NCI-H187 (cell line): ENCODE data around the gene DNAH10.
"Not testable (repeated sequence)": the region's sequence is repeated elsewhere in the genome, so short reads cannot be mapped to it uniquely, and the experiment has no call there.

Source experiments
- DNase-seq, 2 experiments: peaks; one replicate each; lab custom pipeline; 2025; lab: John Stamatoyannopoulos, UW

DNAH10 gene

DNA sequence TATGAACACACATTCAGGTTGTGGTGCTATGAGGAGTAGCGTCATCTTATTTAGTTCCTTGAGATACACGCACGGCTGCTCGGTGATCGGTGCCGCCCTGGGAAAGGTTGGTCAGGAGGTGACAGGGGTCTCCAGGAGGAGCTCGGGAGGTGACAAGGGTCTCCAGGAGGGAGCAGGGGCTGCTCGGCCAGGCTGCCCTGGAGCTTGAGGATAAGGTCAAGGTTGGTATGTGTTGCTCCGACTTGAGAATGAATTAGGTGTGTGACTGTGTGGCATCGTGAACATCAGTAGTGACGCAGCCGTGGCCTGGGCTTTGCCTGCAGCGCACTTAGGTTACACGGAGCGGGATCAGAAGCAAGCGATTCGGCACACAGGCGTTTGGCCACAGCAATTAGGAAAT is 174.4 kb downstream of the DNAH10 start:
- no peak for DNase-seq

DNA sequence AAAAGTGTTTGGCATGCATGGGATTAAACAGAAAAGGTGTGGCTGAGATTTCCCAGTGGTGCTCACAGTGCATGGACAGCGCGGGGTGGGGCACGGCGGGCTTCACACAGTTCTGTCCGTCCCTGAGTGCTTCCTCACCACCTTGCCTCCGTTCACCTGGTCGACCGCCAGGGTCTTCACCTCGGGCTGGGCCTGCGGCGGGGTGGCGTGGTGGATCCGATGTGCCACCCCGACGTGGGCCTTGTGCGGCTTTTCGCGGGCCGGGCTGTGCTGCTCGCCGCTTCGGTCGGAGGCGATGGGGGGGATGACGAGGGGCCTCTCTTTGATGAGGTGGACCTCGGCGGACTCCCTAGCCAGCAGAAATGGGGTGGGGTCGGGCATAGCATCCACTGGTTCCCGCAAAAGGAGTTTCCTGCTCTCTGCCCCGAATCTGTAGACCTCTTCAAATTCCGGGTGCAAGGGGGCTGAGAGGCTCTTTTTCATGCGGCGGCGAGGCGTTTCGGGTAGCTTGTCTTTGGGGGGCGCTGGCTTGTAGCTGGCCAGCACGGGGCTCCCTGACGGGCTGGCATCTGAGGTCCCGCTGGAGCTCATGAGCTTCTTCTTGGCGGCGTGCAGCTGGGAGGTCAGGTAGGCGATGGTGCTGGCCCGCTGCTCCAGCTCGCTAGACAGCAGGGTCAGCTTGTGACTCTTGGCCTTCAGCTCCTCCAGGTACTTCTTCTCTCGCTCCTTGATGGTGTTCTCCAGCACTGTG is 175.0 kb downstream of the DNAH10 start:
- DNase-seq: no peak

DNA sequence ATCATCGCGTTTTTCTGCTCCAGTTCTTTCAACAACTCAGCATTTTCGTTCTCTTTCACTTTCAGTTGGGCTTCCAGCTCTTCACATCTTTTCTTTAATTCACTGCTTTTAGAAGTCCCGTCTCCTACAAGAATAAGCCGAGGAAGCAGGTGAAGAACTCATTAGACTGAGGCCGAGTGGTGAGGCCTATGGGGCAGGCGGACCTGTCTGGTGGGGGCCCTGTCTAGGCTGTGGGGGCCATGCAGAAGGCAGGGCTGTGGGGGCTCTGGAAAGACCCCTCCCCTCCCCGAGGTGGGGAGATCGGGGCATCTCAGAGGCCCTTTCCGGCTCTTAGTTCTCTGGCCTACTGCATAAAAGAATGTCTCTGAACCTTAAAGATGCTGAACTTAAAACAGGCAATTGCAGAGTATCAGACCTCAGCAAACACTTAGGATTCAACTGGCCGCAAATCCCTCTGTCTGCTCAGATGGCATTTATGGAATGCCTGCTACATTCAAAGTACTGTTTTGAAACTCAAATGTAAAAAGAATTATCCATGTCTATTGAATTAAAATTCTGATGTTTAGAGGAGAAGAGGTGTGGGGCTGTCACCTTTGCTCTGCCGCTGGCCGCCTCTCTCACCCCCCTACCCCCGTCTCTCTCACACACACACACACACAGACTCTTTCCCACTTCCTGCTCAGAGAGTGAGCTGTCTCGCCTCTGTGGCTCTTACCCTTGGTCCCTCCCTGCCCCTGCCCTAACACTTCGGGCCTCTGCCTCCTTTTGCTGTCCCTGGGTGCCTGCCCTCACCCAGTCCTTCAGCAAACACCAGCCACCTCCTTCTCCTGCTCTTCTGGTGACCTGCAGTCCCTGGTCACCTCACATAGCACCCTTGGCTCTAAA is 175.8 kb downstream of the DNAH10 start:
- no peak for DNase-seq

DNA sequence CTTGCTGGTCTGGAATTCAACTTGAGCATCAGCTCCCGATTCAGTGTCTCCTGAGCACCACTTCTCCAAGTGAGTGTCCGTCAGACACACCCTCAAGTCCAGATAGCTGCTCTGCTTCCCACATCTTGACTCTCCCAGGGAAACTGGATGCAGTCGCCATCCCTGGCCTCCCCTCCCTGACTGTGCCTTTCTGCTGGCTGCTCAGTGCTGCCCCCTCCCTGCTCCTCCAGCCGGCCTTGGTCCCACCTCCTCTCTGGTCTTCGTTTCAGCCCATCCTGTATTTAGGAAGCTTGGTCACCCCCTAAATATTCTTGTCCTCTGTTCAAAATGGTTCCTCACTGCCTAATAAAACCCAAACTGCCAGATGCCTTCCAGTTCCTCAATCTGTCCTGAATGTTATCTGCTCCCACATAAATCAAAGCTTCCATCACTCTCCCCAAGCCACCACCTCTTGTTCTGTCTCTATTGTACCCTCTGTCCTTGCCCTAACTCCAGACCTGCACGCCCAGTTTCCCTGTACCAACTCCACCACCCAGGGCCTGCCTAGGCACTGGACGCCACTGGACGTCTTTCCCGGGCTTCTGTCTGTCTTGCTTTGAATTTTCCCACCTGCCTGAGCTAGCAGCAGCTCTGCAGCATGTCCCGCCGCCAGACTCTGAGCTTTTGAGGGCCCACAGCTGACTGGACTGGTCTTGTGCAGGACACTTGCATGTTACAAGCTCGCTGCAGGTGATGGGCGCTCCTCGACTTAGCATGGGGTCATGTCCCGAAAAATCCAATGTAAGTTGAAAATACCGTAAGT is 176.8 kb downstream of the DNAH10 start:
- DNase-seq: no peak

DNA sequence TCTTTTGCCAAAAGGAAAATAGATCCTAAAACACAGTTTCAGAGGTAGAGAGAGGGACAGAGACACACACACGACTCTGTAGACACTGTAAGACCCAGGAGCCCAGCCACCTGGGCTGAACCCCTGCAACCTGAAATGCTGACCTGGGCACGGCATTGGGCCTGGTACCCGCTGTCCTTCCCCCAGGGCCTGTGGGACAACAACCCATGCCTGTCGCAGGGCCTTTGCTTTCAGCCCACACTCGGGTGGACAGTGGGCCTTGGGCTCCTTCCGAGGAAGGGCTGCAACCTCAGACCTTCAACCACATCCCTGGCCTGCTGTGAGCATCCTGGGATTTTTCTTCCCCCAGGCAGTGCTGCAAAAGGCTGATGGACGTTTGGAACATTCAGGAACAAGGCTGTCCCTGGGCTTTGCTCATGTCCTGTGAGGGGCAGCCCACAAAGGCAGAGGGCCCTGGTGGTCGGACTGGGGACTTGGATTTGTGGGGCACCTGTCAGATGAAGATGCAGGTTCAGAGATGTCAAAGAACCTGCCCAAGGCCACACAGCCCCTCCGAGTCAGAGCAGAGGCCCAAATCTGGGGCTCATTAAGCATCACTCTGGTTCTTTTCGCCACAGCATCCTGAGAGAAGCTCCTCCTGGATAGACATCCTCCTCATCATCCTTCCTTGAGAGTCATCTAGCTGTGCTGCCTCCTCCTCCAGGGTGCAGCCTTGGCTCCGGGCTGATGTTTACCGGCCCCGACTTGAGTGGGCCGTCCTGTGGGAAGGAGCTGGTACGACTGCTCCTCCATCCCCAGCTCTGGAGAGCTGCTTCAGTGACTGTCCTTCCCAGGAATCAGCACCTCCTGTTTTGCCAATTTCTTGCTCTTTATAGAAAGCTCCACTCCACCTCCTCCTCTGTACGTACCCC is 177.9 kb downstream of the DNAH10 start:
- no peak for DNase-seq

DNA sequence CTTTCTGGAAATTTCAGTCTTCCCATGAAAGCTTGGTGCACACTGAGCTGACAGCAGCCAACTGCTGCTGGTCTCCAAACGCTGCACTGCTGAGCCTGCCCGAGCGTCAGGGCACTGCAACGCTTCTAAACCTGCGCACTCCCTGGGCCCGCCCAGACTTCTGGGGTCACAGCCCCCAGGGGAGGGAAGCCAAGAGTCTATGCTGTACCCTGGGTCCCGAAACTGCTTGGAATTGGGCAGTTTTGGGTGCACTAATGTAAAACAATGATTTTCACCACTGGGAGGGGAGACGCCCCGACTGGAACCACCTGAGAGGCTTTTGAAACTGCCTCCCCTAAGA is 178.5 kb downstream of the DNAH10 start:
- DNase-seq: no peak

DNA sequence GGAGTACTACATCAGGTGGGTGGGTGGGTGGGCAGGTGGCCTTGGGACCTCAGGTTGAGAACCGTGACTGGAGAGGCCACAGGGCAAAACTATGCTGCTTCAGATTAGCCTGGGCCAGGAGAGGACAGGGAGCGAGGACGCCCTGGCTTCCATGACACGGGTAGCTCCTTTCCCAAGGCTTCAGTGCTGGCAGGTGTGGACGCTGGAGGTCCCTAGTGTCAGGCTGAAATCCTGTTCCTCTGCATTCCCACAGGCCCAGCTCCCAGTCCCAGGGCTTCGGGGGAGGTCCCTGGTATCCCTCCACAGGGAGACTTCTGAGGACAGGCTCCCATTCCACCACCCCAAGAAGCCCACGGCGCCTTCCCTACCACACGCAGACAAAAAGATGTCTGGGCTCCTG is 178.9 kb downstream of the DNAH10 start:
- DNase-seq: no peak

DNA sequence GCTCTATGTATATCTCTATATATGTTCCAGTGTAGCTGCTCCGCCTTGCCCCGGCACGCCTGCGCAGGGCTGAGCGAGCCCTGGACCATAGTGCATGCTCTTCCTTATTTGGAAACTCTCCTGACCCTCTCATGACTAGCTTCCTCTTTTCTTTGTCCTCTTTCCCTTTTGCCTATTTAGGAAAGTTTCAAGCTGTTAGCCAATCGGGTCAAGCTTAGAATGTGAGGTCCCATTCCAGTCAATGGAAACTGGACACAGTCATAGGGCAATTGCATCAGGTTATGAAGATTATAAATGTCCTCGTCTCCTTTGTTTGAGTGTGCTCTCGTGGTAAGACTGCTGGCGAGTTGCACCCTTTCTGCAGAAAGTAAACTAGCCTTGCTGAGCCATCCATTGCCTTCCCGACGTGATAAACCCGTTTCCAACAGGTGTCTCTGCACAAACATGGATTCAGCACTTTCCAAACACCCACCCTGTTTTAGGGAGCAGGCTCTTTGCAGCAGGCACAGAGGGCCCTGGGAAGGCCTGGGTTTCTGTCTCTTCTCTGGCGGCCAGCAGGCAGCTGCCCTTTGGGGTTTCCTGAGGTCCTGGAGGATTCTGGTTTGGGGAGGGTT is 179.6 kb downstream of the DNAH10 start:
- no peak for DNase-seq

DNA sequence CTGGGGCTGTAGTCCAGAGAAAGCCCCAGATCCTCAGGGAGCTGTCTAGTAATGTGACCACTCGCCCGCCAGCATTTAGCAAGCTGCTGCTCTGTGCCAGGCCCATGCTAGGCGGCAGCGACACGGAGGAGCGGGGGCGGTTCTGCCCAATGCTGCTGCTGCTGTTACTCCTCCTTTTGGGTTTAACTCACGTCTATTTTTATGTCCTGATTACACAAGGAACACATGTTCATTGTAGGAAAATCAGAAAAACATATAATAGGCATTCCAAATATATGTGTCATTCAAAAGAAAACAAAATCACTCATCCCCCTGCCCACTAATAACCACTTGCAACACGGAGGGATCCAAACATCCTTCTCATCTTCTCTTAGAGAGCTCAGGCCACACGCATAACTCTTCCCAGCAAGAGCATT is 180.1 kb downstream of the DNAH10 start:
- no peak for DNase-seq

DNA sequence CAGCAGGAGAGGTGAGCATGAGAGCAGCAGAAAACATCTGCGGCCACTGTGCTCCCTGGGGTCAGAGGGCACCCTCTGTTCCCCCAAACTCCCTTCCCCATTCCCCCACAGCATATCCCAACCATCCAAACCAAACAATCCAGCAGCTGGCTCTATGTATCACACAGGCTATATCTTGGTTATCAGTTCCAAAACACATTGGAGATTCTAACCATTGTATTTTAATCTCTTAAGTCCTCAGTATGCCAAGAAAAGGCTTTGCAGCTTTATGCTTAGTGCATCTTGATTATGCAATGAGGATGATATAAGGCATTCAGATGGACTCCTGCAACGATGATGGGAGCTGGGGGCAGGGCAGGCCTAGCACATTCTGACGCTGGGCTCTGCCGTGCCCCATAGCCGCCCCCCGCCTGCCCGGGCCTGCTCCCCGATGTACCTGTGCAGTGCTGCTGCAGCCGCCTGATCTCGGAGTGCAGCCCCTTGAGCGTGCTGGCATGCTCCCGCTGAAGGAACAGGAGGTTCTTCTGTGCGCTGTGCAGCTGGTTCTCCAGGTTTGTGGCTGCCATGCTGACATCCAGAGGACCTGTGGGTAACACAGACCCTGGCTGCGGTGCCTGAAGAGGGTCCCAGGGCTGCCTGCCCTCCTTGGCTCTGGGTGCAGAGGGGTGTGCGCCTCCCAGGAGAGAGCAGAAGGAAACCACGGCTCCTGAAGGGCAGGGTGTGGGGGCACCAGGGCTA is 181.0 kb downstream of the DNAH10 start:
- DNase-seq: no peak

DNA sequence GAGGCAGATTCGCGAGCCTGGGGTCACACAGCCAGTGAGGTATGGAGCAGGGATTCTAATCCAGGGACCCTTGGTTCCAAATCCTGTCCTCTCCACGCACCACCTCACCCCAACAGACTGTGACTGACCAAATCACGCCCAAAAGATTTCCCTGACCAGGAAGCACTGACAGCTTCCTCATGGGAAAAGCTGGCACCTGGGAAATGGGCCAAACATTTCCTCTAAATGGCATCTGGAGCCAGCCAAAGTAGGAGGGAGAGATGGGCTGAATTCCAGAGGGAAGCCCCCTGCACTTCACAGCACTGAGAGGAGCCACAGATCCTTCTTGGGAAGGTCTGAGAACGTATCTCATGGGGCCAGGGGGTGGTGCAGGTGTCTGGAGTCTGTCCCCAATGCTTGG is 181.7 kb downstream of the DNAH10 start:
- no peak for DNase-seq

DNA sequence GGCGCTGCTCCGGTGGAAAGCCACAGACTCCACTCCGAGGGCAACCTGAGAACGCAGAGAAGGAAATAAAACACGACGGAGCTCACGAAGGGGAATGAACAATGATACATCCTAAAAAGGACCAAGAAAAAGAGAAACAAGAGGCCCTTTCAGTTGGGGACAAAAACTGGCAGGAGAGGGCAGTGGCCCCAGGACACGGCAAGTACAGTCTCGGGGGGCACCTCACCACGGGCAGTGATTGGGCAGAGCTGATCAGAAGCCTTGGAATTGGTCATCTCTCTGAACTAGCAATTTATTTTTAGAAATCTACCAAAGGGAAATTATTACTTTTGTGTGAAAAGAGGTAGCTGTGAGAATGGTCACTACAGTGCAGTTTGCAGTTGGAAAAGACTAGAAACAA is 182.6 kb downstream of the DNAH10 start:
- DNase-seq: no peak

DNA sequence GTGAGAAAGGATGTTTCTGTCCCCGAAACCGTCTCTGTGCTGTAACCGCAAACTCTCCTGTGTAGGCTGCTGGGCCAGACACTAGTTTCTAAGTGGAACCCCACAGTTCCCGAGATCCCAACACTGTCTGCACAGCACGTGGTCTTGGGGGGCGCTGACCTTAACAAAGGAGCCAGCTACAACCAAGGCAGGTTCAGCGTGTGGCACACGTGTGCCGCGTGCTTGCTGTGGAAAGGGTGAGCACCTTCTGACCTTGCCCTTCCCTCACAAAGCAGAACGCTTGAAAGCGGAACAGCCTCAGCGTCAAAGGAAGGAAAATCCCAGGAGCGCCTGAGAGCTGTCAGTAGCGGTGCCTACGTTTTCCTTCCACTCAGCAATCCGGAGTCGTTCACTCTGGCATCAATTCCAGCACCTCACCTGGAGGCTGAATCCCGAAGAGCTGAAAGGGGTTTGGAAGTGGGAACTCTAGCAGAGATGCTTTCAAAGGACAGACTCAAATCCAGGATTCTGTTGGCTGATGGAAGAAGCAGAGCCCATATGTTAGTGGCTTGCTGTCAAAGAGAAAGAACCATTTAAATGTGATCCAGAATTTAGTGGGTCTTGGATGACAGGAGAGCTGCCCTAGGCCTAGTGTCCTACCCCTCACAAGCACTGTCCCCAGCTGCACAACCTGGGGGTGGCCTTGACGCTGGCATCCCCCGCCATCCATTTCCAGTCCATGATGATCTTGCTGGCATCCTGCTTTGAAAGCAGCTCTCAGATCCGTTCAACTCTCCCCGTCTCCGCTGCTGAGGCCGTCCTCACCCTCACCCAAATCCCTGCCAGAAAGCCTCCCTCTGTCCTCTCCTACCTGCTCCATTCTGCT is 183.4 kb downstream of the DNAH10 start:
- DNase-seq: no peak

DNA sequence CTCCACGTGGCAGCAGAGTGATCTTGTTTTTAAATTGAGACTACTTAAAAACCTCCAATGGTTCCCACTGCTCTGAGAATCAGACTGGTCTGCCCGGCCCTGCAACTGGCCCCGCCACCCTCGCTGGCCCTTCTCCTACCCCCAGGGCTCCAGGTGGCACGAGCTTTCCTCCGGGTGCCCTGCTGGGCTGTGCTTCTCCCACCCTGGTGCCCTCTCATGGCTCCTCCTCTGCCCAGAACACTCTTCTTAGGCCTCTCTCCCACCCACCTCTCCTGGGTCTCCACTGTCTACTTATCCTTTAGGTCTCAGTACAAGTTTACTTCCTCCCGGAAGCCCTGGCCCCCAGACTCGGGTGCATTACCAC is 184.0 kb downstream of the DNAH10 start:
- DNase-seq: no peak

DNA sequence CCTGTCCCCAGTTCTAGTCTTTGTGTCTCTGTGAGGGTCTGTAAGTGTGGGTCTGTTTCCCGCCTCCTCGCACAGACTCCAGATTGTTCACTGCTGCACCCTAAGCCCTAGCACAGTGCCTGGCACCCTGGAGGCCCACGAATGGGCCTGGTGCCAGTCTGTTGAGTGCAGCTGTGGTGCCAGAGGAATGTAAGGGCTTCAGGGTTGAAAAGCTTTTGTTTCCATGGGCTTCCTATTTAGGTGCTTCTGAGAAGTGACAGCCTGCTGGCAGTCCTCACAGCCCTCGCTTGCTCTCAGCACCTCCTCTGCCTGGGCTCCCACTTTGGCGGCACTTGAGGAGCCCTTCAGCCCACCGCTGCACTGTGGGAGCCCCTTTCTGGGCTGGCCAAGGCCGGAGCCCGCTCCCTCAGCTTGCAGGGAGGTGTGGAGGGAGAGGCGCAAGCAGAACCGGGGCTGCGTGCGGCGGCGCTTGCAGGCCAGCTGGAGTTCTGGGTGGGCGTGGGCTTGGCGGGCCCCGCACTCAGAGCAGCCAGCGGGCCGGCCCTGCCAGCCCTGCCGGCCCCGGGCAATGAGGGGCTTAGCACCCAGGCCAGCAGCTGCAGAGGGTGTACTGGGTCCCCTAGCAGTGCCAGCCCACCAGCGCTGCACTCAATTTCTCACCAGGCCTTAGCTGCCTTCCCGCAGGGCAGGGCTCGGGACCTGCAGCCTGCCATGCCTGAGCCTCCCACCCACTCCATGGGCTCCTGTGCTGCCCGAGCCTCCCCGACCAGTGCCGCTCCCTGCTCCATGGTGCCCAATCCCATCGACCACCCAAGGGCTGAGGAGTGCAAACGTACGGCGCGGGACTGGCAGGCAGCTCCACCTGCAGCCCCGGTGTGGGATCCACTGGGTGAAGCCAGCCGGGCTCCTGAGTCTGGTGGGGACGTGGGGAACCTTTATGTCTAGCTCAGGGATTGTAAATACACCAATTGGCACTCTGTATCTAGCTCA is 184.7 kb downstream of the DNAH10 start:
- not testable (repeated sequence) for DNase-seq

DNA sequence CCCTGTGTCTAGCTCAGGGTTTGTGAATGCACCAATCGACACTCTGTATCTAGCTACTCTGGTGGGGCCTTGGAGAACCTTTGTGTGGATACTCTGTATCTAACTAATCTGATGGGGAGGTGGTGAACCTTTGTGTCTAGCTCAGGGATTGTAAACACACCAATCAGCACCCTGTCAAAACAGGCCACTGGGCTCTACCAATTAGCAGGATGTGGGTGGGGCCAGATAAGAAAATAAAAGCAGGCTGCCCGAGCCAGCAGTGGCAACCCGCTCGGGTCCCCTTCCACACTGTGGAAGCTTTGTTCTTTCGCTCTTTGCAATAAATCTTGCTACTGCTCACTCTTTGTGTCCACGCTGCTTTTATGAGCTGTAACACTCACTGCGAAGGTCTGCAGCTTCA is 185.4 kb downstream of the DNAH10 start:
- DNase-seq: not testable (repeated sequence)

DNA sequence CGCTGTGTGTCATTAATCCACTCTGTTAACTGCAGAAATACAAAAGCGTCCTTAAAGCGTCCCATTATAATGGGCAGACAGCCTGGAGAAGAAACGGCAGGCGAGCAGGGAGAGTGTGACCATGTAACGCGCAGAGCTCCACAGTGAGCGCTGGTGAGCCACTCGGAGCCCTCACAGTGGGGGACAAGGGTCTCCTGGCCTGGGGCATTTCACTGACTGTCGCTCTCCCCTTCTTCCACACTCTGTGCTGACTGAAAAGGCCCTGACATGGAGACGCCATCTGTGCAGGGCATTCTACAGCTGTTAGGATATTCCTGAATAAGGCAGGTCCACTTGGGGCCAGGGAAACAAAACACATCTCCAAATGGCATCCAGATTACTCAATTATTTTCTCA is 186.3 kb downstream of the DNAH10 start:
- no peak for DNase-seq
